Measurements from ENCODE around the gene CDH4. TPM values are rescaled to one million over a fixed set of nuclear protein-coding genes. Genes with fewer than 3 reads are reported as not detected.
"Not testable (repeated sequence)": the region's sequence is repeated elsewhere in the genome, so short reads cannot be mapped to it uniquely, and the experiment has no call there.

CDH4 gene
- total RNA-seq, 6 experiments from 2014 or later, result 5.8 to 12.8 (median 10.9) TPM

GRCh38 chr20:61979090-61979489 is 727.0 kb downstream of the CDH4 start:
- no peak for TF ChIP-seq CTCF (IDR thresholded peaks at IDR 0.05)
- no peak for DNase-seq
- no peak overlapping the region for H3K4me3 Mint-ChIP-seq
- H3K9me3 Mint-ChIP-seq, result no peaks in the 10 kb centered on the region
- H3K4me1 Mint-ChIP-seq (ENCODE audit: low read depth), result no peaks in the 10 kb centered on the region
- no peaks in the 10 kb centered on the region; the same call in 1 of the 2 replicates for H3K27me3 Mint-ChIP-seq (ENCODE audit: insufficient read depth)
- H3K36me3 Mint-ChIP-seq (ENCODE audit: low read depth), result peaks cover 12% of the 10 kb centered on the region
- H3K27ac Mint-ChIP-seq, result no peak overlapping the region

GRCh38 chr20:61979701-61980635 is 727.9 kb downstream of the CDH4 start:
- Mint-ChIP-seq H3K4me1 (ENCODE audit: low read depth) (no peaks in the 10 kb centered on the region), H3K27ac (no peak overlapping the region), H3K36me3 (ENCODE audit: low read depth) (peaks cover 14% of the 10 kb centered on the region), H3K9me3 (no peaks in the 10 kb centered on the region), H3K27me3 (ENCODE audit: insufficient read depth) (no peaks in the 10 kb centered on the region; the same call in 1 of the 2 replicates), H3K4me3 (no peak overlapping the region)
- TF ChIP-seq CTCF (IDR thresholded peaks at IDR 0.05), result no peak
- DNase-seq, result no peak

- Mint-ChIP-seq H3K36me3 (ENCODE audit: low read depth) (peaks cover 14% of the 10 kb centered on the region), H3K27ac (no peak overlapping the region; the same call in 1 of the 2 replicates), H3K9me3 (no peaks in the 10 kb centered on the region), H3K27me3 (ENCODE audit: insufficient read depth) (no peaks in the 10 kb centered on the region; the same call in 1 of the 2 replicates), H3K4me3 (no peak overlapping the region), H3K4me1 (ENCODE audit: low read depth) (no peaks in the 10 kb centered on the region)
- TF ChIP-seq CTCF (IDR thresholded peaks at IDR 0.05), result peak; percentile 69
- DNase-seq, result peak; percentile 6
These were observed 728.9 kb downstream of the CDH4 start for GRCh38 chr20:61980647-61981583.

- not testable (repeated sequence) for DNase-seq; H3K4me3 Mint-ChIP-seq; H3K9me3 Mint-ChIP-seq; H3K27ac Mint-ChIP-seq; H3K27me3 Mint-ChIP-seq (ENCODE audit: insufficient read depth); H3K4me1 Mint-ChIP-seq (ENCODE audit: low read depth)
- peaks cover 14% of the 10 kb centered on the region for H3K36me3 Mint-ChIP-seq (ENCODE audit: low read depth)
These were observed 729.6 kb downstream of the CDH4 start for GRCh38 chr20:61981691-61982090.

- no peak overlapping the region for H3K27ac Mint-ChIP-seq
- TF ChIP-seq CTCF (IDR thresholded peaks at IDR 0.05), result no peak
- H3K4me3 Mint-ChIP-seq, result no peak overlapping the region
- DNase-seq, result no peak
- H3K36me3 Mint-ChIP-seq (ENCODE audit: low read depth), result peaks cover 20% of the 10 kb centered on the region
- H3K9me3 Mint-ChIP-seq, result no peaks in the 10 kb centered on the region
- no peaks in the 10 kb centered on the region; the same call in 1 of the 2 replicates for H3K27me3 Mint-ChIP-seq (ENCODE audit: insufficient read depth)
- no peaks in the 10 kb centered on the region for H3K4me1 Mint-ChIP-seq (ENCODE audit: low read depth)
These were observed 730.3 kb downstream of the CDH4 start for GRCh38 chr20:61982191-61982950.
